NCI-H2107 treated with DMSO at 0.1 percent for 48 hours (cell line): ENCODE results near the gene S1PR5.
A peak's percentile ranks its signal among the peaks of the same experiment; 100 is the strongest.
"Not testable (repeated sequence)": the region's sequence is repeated elsewhere in the genome, so short reads cannot be mapped to it uniquely, and the experiment has no call there.

Experiments
- DNase-seq: peaks from one replicate; lab custom pipeline; 2025; ENCODE audit not compliant: unreplicated experiment; lab: John Stamatoyannopoulos, UW

The S1PR5 gene

GRCh38 chr19:10517361-10517759 is at the start of gene S1PR5:
Gene S1PR5 (minus strand): TSS chr19:10517447. CDS start chr19:10515011, 2,436 bp downstream.
- DNase-seq, result no peak

- no peak for DNase-seq
These were observed 49.6 kb upstream of the S1PR5 start for GRCh38 chr19:10566658-10567410.

GRCh38 chr19:10566408-10566657 is 49.1 kb upstream of the S1PR5 start:
- DNase-seq, result no peak

- peak; percentile 92 for DNase-seq
These were observed 48.5 kb upstream of the S1PR5 start, which contains the start of gene KRI1 for GRCh38 chr19:10565567-10566407. Gene KRI1 (minus strand): TSS chr19:10566010. CDS start chr19:10565999, 11 bp downstream.

- no peak for DNase-seq
These were observed 47.9 kb upstream of the S1PR5 start for GRCh38 chr19:10565028-10565566.

- DNase-seq, result no peak
These were observed 45.4 kb upstream of the S1PR5 start for GRCh38 chr19:10562609-10563008.

- no peak for DNase-seq
These were observed 42.9 kb upstream of the S1PR5 start for GRCh38 chr19:10560154-10560553.

- no peak for DNase-seq
These were observed 40.5 kb upstream of the S1PR5 start for GRCh38 chr19:10557603-10558197.

GRCh38 chr19:10555610-10555973 is 38.3 kb upstream of the S1PR5 start:
- DNase-seq, result no peak

GRCh38 chr19:10554760-10555609 is 37.7 kb upstream of the S1PR5 start:
- no peak for DNase-seq

- no peak for DNase-seq
These were observed 36.7 kb upstream of the S1PR5 start for GRCh38 chr19:10553943-10554381.

- DNase-seq, result no peak
These were observed 35.9 kb upstream of the S1PR5 start for GRCh38 chr19:10553087-10553667.

GRCh38 chr19:10552510-10553053 is 35.3 kb upstream of the S1PR5 start:
- DNase-seq, result no peak

- DNase-seq, result no peak
These were observed 34.6 kb upstream of the S1PR5 start for GRCh38 chr19:10551698-10552301.

- not testable (repeated sequence) for DNase-seq
These were observed 33.8 kb upstream of the S1PR5 start for GRCh38 chr19:10551006-10551405.

- DNase-seq, result no peak
These were observed 33.1 kb upstream of the S1PR5 start for GRCh38 chr19:10550336-10550735.

- DNase-seq, result no peak
These were observed 32.5 kb upstream of the S1PR5 start for GRCh38 chr19:10549733-10550132.

- DNase-seq, result no peak
These were observed 31.6 kb upstream of the S1PR5 start for GRCh38 chr19:10548746-10549276.

- no peak for DNase-seq
These were observed 29.6 kb upstream of the S1PR5 start for GRCh38 chr19:10546817-10547216.
